Renal pelvis (tissue), 4 donors: ENCODE results near the gene ETNK2. TPM values are rescaled to one million over a fixed set of nuclear protein-coding genes. Genes with fewer than 3 reads are reported as not detected.

Experiments
- DNase-seq: peaks from one replicate; pipeline ENCODE4 v3.0.0-alpha.2; 2013
- polyA plus RNA-seq, 3 donors: library from polyadenylated mRNA; unstranded; fragments of 120-200 nt; gene quantifications; one replicate each; pipeline ENCODE4 v1.2.1, GENCODE V29; 2013; ENCODE audit not compliant: insufficient read length in 3 of 3

Gene ETNK2
- polyA plus RNA-seq, 3 donors: 22.4 to 25.1 (median 24.6) TPM

- no peak for DNase-seq
These were observed 22.6 kb downstream of the ETNK2 start for GRCh38 chr1:204128964-204129896.

GRCh38 chr1:204128464-204128963 is 23.3 kb downstream of the ETNK2 start:
- no peak for DNase-seq

GRCh38 chr1:204127597-204128242 is 24.1 kb downstream of the ETNK2 start:
- no peak for DNase-seq

GRCh38 chr1:204126956-204127355 is 24.9 kb downstream of the ETNK2 start:
- DNase-seq: no peak

- no peak for DNase-seq
These were observed 25.5 kb downstream of the ETNK2 start for GRCh38 chr1:204126386-204126785.

- DNase-seq: no peak
These were observed 26.0 kb downstream of the ETNK2 start for GRCh38 chr1:204125759-204126351.

GRCh38 chr1:204124639-204125038 is 27.2 kb downstream of the ETNK2 start:
- no peak for DNase-seq

GRCh38 chr1:204123376-204123775 is 28.5 kb downstream of the ETNK2 start:
- no peak for DNase-seq

- DNase-seq: no peak
These were observed 29.8 kb downstream of the ETNK2 start for GRCh38 chr1:204121840-204122555.

- no peak for DNase-seq
These were observed 35.3 kb downstream of the ETNK2 start for GRCh38 chr1:204116539-204116938.

- no peak for DNase-seq
These were observed 36.7 kb downstream of the ETNK2 start for GRCh38 chr1:204115116-204115515.

- no peak for DNase-seq
These were observed 37.2 kb downstream of the ETNK2 start for GRCh38 chr1:204114606-204115005.

- no peak for DNase-seq
These were observed 37.9 kb downstream of the ETNK2 start for GRCh38 chr1:204113896-204114295.

- no peak for DNase-seq
These were observed 38.7 kb downstream of the ETNK2 start for GRCh38 chr1:204112876-204113730.

GRCh38 chr1:204110894-204111633 is 40.8 kb downstream of the ETNK2 start:
- DNase-seq: no peak

- no peak for DNase-seq
These were observed 43.3 kb downstream of the ETNK2 start for GRCh38 chr1:204108312-204109141.

GRCh38 chr1:204107892-204108291 is 44.0 kb downstream of the ETNK2 start:
- DNase-seq: no peak

GRCh38 chr1:204106825-204107224 is 45.0 kb downstream of the ETNK2 start:
- DNase-seq: no peak

GRCh38 chr1:204105131-204105515 is 46.7 kb downstream of the ETNK2 start:
- no peak for DNase-seq
